Inflammatory macrophage (primary cell): ENCODE data around the gene TTLL12.

Experiments
- DNase-seq, 2 donors: peaks; one replicate each; pipeline ENCODE4 v3.0.0-alpha.2; 2020 to 2022

Gene TTLL12

DNA sequence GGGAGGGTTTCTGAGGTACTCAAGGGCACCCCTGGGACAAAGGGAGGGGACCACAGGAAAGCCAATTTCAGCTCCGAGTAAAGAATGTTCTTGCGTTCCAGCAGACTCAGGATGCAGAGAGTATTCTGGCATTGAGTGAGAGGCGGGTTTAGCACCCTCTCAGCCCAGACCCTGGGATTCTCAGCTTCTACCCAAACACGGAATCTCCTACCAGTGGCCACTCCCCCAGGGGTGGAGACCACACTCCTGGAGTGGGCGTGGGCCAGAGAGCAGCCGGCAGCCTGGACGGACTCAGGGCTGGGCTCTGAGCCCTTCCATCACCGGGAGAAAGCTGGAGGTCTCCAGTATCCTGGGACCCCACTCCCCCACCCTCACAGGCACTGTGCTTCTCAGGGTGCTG, 26.1 kb upstream of the TTLL12 start:
- DNase-seq: no peak

- no peak for DNase-seq
Observed at GRCh38 chr22:43212434-43212952, 25.6 kb upstream of the TTLL12 start.

GRCh38 chr22:43211941-43212433, 25.1 kb upstream of the TTLL12 start:
- DNase-seq: no peak

DNA sequence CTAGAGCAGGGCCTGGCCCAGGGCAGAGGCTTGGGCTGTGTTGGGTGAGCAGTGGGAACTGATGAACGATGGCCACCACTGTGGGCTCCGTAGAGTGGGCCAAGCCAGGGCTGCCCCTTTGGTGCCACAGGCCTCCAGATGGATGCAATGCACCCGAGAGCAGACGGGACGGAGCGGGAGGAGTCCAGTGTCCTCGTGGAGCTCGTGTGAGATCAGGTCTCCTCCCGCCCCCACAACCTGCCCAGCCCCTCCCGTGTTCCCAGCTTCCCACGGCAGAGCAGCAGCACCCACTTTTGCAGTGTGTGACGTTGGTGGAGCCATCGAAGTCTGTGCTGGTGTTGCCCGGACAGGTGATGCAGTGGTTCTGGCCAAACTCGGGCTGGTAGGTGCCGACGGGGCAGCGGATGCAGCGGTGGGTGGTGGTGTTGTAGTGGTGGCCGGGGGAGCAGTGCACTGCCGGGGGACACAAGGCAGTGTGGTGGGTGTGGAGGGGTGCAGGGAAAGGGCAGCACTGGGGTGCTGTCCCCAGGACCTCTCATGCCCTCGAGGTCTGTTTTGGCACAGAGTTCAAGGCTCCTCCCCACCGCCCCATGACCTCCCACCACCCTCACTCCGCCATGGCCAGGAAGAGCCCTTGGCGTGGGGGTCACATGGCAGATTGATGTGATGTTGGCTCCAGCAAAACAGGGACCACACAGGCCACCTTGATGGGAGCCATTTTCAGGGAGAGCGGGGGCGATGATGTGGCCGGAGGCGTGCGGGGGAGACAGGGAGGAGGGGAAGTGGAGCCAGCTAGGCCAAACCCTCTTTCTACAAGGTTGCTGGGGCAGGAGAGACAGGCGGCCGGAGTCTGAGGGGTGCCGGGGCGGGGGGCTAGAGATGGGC, 23.9 kb upstream of the TTLL12 start:
- DNase-seq: no peak

- no peak for DNase-seq
Observed at GRCh38 chr22:43209971-43210370, 23.0 kb upstream of the TTLL12 start.

DNA sequence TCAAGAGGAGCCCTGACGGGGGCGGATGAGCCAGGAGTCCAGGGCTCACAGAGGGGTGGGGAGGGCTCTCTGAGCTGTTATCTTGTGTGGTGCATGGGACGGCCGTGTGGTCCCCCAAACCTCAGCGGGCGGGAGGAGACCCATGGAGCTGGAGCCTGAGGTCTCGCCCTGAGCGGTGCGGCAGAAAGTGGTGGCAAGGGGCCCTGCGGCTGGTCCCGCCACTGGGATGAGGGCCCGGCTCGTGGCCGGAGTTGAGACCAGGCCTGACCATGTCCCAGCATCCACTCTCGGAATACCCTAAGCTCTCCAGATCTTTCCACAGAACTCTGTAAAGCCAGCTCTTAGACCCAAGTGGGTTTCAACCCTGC, 22.6 kb upstream of the TTLL12 start:
- DNase-seq: no peak

DNA sequence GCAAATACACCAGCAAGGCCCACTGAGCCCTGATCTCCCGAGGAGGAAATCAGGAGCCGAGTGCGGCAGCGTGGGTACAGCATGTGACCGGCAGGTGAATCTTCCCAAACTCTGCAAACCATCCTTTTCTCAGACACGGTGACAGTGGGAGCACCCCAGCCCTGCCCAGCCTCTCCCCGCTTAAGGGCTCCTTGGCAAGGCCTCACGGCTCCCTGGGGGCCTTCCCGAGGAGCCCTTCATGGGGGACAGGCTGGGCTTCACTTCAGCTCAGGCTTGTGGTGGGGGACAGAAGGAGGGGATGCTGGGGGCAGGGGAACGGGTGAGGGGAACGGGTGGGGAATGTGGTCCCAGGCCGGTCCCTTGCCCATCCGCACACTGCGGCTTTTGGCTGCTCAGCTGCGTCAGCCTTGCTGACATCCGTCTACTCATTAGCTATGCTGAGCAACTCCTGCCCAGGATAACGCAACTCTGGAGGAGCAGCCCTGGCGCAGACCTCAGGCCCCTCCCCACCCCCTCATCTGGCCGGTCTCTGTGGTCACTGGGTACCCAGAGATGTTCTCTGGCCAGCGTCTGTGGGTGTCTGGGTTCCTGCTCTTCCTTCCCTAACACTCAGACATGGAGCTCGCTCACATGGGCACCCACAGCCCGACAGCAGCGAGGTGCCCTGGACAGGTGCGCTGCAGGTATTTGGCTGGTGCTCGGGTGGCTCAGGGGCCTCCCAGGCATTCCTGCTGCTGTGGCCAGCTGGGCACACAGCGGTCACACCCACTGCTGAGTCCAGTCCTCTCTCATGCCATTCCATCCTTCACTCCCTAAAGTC, 22.0 kb upstream of the TTLL12 start:
- DNase-seq: no peak

- no peak for DNase-seq
Observed at GRCh38 chr22:43207849-43208702, 21.1 kb upstream of the TTLL12 start.

GRCh38 chr22:43207386-43207785, 20.5 kb upstream of the TTLL12 start:
- DNase-seq: no peak

GRCh38 chr22:43206509-43207161, 19.7 kb upstream of the TTLL12 start:
- peak in 1 of 2 donors; percentile 6 for DNase-seq

GRCh38 chr22:43205748-43206508, 19.0 kb upstream of the TTLL12 start:
- DNase-seq: no peak

DNA sequence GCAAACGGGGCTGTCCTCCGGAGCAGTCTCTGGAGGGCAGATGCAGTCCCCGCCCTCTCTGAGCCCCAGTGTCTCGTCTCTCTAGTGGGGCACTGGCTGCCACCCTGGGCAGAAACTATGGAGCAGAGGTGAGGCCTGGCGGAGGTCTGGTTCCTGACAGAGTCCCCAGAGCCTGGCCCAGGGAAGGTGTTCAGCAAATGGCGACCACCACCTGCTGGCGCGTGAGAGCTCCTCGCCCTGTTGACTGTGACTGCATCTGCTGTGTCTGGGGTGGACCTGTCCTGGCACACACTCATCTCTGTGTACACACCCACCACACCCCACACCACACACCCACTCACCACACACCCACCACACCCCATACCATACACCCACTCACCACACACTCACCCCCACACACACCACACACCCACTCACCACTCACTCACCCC, 18.3 kb upstream of the TTLL12 start:
- DNase-seq: no peak

DNA sequence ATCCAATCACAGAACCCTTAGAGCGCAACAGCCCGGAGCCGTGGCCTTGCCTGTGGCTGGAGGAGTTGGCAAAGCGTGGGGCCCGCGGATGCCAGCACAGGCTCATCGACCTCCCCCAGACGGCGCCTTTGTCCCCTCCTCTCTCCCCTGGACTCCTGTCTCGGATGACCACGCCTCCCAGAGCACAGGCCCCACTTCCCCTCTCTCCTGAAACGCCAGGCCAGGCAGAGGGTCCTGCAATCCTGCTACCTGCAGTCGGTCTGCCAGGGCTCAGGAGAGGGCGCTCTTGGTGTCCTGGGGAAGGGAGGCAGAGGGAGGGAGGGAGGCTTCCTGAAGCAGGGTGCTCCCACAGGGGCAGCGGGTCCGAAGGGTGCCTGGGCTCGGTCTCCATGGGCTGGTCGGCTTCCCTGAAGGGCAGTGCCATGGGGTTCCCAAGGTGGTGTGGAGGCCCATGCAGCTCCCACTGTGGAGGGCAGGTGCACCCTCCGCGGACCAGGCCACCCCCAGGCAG, 16.6 kb upstream of the TTLL12 start:
- no peak for DNase-seq

DNA sequence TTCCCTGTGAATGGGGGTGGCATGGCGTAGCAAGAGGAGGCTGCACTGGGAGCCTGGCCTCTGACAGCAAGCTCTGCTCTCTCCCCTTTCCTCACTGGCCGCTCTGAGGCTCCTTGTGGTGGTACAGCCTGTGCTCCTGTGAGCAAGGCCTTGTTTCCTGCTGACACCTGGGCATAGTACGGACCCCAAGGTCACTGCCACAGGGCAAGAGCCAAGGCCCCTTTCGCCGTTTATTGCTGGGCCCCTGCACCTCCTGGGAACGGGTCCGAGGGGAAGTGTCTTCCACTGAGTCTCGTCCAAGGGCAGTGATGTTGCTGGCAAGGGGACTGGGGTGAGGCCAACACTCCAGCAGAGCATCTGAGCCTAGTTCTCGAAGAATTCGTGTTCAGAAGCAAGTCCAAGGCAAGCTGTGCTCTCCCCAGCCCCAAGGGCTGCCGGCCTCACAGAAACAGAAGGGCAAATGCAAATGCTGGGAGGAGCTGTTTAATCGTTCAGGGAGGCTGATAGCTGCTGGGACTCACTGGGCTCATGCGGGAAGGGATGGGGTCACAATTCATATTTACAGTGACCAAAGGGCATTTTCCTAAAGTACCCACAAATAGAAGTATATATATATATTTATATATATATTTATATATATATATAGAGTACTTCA, 15.9 kb upstream of the TTLL12 start:
- DNase-seq: no peak

DNA sequence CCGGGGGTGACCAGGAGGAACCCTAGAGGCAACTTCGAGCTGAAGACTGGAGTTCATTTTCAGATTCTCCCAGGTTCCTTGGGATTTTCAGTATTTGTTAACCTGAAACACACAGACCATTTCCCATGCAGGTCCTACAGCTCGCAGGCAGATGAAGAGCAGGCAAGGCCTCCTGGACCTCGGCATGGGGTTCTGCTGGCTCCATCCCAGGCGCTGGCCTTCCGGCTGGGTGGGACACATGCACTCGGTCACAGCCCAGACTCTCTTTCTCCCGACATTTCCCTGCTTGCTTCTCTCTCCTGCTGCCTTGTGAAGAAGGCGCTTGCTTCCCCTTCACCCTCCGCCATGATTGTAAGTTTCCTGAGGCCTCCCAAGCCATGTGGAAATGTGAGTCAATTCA, 15.4 kb upstream of the TTLL12 start:
- DNase-seq: no peak

- no peak for DNase-seq
Observed at GRCh38 chr22:43201486-43202219, 14.7 kb upstream of the TTLL12 start.

GRCh38 chr22:43200555-43200954, 13.6 kb upstream of the TTLL12 start:
- DNase-seq: no peak

- no peak for DNase-seq
Observed at GRCh38 chr22:43200031-43200430, 13.1 kb upstream of the TTLL12 start.

GRCh38 chr22:43199541-43199940, 12.6 kb upstream of the TTLL12 start:
- DNase-seq: no peak

DNA sequence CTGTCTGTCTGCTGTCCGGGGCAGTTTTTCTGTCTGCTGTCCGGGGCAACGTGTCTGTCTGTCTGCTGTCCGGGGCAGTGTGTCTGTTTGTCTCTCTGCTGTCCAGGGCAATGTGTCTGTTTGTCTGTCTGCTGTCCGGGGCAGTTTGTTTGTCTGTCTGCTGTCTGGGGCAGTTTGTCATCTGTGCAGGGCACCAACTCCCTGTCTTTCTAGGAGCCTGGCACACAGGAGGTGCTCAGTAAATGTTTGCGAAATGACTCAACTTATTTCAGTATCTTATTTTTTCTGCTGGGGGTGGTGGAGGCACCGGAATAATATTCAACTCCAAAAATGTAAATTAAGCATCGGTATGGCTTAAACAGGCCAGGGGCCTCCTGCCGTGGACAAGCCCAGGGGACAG, 12.0 kb upstream of the TTLL12 start:
- DNase-seq: no peak
